Activated T-cell treated with anti-CD3 and anti-CD28 coated beads, Interleukin-2, amount 50 U/mL, for 4 hours (primary cell): Measurements from ENCODE around the gene ZBP1. TPM values are rescaled to one million over a fixed set of nuclear protein-coding genes. Genes with fewer than 3 reads are reported as not detected.
A peak's percentile ranks its signal among the peaks of the same experiment; 100 is the strongest.

Experiments used
- ATAC-seq, 2 donors: fragments of 200-7000 bp; cut with Tn5 transposase; one replicate each; pipeline ENCODE4 v1.10.0; 2021
- DNase-seq: peaks from one replicate; pipeline ENCODE4 v3.0.0-alpha.2; 2020
- H3K27me3 Mint-ChIP-seq: one replicate; pipeline ENCODE4 v1.8.0; 2021; ENCODE audit warnings: low read depth, mixed read lengths
- H3K36me3 Mint-ChIP-seq: one replicate; pipeline ENCODE4 v1.8.0; 2022; ENCODE audit warnings: mixed read lengths; ENCODE audit not compliant: insufficient read depth
- H3K4me1 Mint-ChIP-seq: one replicate; pipeline ENCODE4 v1.8.0; 2021; ENCODE audit warnings: low read depth, mixed read lengths
- H3K4me3 Mint-ChIP-seq: one replicate; pipeline ENCODE4 v1.8.0; 2021; ENCODE audit warnings: mild to moderate bottlenecking, moderate library complexity, mixed read lengths
- H3K9me3 Mint-ChIP-seq: one replicate; pipeline ENCODE4 v1.8.0; 2021; ENCODE audit warnings: mixed read lengths
- total RNA-seq, 3 donors: library from RNA; stranded (reverse); gene quantifications; one replicate each; pipeline ENCODE4 v1.2.1, GENCODE V29; 2021

Gene ZBP1
- total RNA-seq, 3 donors from 2014 or later: 0.13 to 0.27 TPM; not detected in 1

DNA sequence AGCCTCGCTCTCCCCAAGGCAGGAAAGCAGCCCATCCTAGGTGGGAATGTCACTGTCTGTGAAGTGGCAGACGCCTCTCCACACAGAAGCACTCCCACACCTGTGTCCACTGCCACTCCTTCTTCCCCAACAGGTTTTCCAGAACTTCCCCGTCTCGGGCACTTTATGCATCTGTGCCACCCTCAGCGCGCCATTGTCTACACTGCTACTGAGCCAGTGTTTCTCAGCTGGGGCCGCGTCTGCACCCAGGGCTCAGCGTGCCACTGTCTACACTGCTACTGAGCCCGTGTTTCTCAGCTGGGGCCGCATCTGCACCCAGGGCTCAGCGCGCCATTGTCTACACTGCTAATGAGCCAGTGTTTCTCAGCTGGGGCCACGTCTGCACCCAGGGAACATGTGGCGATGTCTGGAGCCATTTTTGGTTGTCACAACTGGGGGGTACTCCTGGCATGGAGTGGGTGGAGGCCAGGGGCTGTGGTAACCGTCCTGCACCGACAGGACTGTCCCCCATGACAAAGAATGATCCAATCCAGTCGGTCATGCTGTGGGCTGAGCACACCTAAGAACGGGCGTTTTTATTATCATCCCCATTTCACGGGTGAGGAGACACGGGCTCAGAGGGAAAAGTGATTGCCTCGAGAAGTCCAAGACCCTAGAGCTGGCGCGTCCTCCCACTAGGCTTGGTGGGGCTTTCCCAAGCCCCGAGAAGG lies 41.7 kb upstream of the ZBP1 start:
- Mint-ChIP-seq H3K36me3 (peaks cover 2% of the 10 kb centered on the region), H3K4me3 (no peak overlapping the region), H3K27me3 (no peaks in the 10 kb centered on the region), H3K4me1 (peaks cover 16% of the 10 kb centered on the region), H3K9me3 (no peaks in the 10 kb centered on the region)
- ATAC-seq (no peak), DNase-seq (peak; percentile 4)

DNA sequence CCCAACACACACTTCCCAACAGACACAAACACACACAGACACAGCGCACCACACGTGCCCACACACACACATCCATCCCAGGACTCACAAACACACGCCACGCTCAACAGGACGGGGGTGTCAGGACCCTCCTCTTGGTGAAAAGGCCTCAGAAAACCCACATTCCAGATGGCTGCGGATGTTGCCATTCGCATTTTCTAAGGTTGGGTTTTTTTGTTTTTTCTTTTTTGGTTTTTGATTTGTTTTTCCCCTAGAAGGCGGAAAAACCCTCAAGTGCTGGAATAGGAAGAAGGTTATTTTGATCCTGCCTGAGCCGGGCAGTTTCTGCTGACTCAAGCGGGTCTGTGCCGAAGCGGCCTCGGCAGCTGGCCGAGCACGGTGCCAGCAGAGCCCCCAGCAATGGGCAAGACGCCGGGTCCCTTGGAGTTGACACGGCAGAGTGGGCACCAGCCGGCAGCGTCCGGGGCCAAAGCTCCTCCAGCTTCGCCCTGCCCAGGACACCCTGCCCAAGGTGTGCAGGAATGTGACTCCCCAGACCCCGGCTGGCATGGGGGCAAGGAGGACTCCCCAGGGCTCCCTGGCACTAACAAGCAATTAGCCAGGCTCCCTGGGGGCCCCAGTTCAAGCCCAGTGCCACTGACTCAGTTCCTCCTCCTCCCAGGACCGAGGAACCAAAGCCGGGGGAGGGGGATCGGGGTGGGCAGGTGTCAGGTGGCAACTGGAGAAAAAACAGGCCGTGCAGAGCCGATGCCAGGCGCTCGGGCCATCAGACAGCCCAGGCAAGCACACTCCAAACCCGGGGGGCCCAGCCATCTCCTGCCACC lies 40.9 kb upstream of the ZBP1 start:
- H3K4me1 Mint-ChIP-seq: peaks cover 16% of the 10 kb centered on the region
- no peaks in the 10 kb centered on the region for H3K9me3 Mint-ChIP-seq
- ATAC-seq (no peak), DNase-seq (peak; percentile 3)
- peaks cover 2% of the 10 kb centered on the region for H3K36me3 Mint-ChIP-seq
- no peaks in the 10 kb centered on the region for H3K27me3 Mint-ChIP-seq
- H3K4me3 Mint-ChIP-seq: no peak overlapping the region

DNA sequence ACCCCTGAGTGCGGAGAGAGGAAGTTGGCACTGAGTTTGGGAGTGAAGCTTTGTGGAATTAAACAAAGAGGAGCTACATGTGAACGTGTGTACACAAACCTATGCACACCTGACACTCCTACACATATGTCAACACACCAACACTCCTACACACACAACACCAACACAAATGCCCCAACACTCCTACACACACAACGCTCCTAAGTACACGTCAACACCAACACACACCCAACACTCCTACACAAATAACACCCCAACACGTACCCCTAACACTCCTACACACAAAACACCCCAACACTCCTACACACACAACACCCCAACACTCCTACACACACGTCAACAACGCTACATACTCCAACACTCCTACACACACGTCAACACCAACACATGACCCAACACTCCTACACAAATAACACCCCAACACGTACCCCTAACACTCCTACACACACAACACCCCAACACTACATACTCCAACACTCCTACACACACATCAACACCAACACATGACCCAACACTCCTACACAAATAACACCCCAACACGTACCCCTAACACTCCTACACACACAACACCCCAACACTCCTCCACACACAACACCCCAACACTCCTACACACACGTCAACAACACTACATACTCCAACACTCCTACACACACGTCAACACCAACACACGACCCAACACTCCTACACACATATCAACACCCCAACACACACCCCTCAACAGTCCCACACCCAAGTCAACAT lies 40.1 kb upstream of the ZBP1 start:
- no peaks in the 10 kb centered on the region for H3K9me3 Mint-ChIP-seq
- no peak for DNase-seq
- H3K27me3 Mint-ChIP-seq: no peaks in the 10 kb centered on the region
- ATAC-seq: no peak
- H3K4me1 Mint-ChIP-seq: peaks cover 18% of the 10 kb centered on the region
- peaks cover 2% of the 10 kb centered on the region for H3K36me3 Mint-ChIP-seq
- H3K4me3 Mint-ChIP-seq: no peak overlapping the region

DNA sequence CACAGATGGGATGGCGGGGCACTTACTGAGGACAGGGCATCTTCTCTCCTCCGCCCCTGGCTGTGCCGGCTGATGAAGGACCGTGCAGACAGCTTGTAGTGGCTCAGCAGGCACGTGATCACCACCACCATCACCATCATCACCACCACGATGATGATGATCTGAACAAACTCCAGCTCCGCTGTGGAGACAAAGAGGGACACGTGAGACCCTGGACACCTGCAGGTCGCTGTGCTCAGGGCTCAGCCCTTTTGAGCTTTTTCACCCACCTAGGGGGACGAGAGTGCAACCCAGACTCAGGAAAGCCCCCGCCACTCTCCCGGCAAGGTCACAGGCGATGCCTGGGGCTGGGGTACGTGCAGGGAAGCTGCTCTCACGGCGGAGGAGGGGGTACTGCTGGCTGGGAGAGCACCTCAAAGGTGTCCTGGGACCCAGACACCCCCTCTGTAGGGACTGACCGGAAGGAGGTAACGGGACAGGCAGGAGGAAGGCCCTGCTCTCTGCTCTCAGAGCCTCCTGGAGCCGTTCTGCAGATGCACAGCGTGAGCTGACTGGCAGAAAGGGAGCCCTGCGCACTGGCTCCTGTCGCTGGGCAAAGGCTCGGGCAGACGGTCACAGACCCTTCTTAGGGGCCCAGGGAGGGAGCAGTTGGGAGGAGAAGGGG lies 39.4 kb upstream of the ZBP1 start:
- no peak overlapping the region for H3K4me3 Mint-ChIP-seq
- H3K36me3 Mint-ChIP-seq: peaks cover 2% of the 10 kb centered on the region
- no peaks in the 10 kb centered on the region for H3K27me3 Mint-ChIP-seq
- H3K4me1 Mint-ChIP-seq: peaks cover 20% of the 10 kb centered on the region
- no peak for ATAC-seq
- DNase-seq: peak; percentile 1
- H3K9me3 Mint-ChIP-seq: no peaks in the 10 kb centered on the region

DNA sequence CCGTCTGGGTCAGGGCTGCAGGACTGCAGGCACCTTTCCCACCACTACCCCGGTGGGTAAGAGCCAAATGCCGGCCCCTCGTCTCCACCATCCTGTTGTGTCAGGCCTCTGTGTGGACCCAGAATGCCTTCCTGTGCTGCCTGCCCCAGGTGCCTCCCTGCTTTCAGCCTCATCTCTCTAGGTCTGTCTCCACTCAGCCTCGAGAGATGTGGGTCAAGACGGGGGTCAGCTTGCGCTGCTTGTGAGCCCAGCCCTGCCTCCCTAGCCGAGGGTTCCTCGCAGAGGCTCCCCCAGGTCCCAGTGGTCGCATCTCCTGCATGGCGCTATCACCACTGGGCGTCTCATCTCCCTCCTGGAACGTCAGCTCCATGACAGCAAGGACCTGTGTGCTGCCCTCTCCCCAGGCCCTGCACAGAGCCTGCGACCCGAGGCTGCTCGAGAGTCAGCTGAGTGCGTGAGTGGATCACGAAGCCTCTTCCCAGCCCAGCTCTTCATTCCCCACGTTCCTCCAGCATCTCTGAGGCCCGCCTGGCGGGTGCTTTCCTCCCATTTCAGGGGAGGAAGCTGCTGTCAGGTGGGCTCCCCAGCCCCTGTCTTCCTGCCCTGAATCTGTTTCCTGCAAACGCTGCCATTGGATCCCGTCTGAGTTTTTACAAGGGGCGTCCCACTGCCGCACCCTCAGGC lies 38.7 kb upstream of the ZBP1 start:
- DNase-seq: peak; percentile 4
- Mint-ChIP-seq H3K9me3 (no peaks in the 10 kb centered on the region), H3K4me1 (peaks cover 25% of the 10 kb centered on the region), H3K36me3 (peaks cover 2% of the 10 kb centered on the region), H3K27me3 (no peaks in the 10 kb centered on the region), H3K4me3 (no peak overlapping the region)
- ATAC-seq: no peak

DNA sequence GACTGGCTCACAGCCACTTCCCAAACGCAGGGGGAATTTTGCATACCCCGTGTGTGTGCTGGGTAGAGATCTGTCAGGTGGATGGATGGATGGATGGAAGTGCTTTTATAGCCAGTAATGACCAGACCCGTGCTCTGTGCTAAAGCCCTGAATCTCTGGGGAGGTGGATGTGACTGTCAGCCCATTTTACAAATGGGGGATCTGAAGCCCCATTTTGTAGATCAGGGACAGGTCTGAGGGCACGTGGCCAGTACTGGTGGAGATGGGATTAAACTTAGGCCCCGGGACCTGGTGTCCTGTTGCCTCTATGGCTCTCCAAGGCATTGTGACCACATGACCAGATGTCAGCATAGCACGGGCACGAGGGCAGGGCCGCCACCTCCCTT lies 38.2 kb upstream of the ZBP1 start:
- Mint-ChIP-seq H3K4me1 (peaks cover 25% of the 10 kb centered on the region), H3K9me3 (no peaks in the 10 kb centered on the region), H3K27me3 (no peaks in the 10 kb centered on the region), H3K36me3 (peaks cover 2% of the 10 kb centered on the region), H3K4me3 (no peak overlapping the region)
- ATAC-seq (no peak), DNase-seq (no peak)

DNA sequence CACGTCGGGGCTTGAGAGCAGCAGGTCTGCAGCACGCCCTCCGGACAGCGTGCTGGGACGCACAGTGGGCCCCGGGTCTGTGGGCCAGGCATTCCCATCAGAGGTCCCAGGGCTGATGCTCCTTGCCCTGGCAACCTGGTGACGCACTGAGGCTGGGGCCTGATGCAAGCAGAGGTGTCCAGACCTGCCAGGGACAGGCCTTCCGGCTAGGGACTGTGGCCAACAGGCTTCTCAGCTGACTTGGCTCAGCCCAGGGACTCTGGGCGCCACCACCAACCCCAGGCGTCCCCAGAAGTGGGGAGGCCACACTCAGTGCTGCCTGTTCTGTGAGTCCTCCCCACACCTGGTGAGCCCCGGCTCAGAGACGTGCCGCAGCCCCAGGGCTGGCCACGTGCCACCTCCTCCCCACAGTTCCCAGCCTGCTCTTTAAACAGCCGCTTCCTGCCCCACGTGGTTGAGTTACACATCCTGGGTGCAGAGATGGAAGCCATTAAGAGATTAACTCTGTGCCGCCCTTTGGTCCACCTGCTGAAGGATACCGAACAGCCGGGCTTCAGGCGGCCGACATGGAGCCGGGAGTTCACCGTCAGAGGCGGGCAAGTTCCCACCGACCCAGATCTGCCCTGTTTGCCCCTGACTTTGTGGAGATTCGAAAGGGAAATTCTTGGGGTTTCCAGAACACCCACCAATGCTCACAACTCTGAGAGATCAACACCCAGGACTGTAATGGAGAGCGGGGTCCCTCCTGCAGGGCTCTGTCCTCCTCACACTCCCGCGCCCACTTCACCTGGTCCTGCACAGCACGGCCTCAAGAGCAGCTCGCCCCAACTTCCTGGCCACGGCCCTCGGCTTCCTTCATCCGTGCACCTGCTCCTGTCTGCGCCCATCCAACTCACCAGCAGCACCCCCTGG lies 37.6 kb upstream of the ZBP1 start:
- Mint-ChIP-seq H3K27me3 (no peaks in the 10 kb centered on the region), H3K4me3 (no peak overlapping the region), H3K9me3 (no peaks in the 10 kb centered on the region), H3K4me1 (peaks cover 25% of the 10 kb centered on the region), H3K36me3 (peaks cover 2% of the 10 kb centered on the region)
- peak; percentile 34 for DNase-seq
- ATAC-seq: peak; percentile 54 to 63

DNA sequence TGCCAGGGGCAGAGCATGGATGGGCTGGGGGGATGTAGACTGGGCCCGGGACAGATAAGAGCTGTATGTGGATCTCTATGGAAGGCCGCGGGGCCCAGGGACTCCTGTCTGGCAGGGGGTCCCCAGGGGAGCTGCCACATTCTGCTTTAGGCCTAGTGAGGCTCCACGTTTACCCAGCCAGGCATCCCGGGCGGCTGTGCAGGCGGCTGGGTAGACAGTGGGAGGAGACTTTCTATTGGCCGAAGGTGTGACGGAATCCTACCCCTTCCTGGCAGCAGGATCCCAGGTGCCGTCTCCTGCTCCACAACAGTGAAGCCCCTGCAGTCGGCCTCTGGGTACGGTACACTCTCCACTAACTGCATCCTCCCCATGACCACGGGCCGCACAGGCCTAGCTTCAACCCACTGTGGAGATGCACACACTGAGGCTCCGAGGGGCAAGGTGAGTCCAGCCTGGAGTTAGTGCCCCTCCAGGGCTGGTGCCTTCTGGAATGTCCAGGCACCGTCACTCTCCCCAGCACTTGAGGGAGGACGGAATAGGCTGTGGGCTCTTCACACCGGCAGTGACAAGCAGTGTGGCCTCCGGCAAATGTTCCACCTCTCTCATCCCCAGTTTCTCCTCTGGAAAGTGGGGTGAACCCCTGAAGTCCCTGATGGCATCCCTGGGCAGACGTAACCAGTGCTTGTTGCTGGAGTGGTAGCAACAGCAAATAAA lies 36.8 kb upstream of the ZBP1 start:
- DNase-seq (no peak), ATAC-seq (no peak)
- no peak overlapping the region for H3K4me3 Mint-ChIP-seq
- no peaks in the 10 kb centered on the region for H3K9me3 Mint-ChIP-seq
- peaks cover 2% of the 10 kb centered on the region for H3K36me3 Mint-ChIP-seq
- no peaks in the 10 kb centered on the region for H3K27me3 Mint-ChIP-seq
- H3K4me1 Mint-ChIP-seq: peaks cover 25% of the 10 kb centered on the region

DNA sequence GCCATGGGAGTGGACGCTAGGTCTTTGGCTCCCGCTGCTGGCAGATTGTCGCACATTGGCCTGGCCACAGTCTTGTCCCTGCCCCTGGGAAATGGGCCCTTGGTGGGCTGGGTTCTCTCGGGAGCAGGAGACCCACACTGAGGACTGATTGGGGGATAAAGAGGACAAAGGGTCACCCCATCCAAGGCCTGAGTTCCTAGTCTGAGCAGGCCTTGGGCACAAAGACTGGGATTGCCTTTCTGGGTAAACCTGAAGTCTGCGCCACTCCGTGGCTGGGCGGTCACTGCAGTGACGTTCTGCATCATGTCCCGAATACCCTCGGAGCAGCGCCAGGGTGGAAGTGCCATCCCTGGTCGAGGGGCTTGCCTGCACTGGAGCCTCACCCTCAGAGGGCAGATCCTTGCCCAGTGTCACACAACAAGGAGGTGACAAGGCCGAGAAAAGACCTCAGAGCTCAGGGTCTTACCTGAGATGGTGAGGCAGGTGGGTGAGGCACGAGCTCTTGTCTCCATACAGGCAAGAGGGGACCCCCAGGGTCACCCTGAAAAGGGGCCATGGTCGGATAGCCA lies 36.1 kb upstream of the ZBP1 start:
- DNase-seq (no peak), ATAC-seq (no peak)
- H3K4me3 Mint-ChIP-seq: no peak overlapping the region
- no peaks in the 10 kb centered on the region for H3K9me3 Mint-ChIP-seq
- peaks cover 2% of the 10 kb centered on the region for H3K36me3 Mint-ChIP-seq
- H3K27me3 Mint-ChIP-seq: no peaks in the 10 kb centered on the region
- H3K4me1 Mint-ChIP-seq: peaks cover 25% of the 10 kb centered on the region

DNA sequence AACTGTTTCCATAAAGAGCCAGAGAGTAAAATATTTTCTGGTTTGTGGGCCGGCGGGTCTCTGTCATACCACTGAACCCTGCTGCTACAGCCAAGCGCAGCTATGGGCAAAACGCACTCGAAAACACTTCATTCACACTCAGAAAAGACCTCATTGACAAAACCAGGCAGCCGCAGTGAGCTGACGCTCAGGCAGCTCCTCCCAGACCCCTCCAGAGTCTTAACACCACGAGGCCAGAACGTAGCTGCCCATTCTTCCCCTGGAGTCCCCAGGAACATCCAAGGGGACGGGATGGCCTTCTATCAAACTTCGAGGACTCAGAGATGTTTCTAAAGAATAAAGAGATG lies 35.6 kb upstream of the ZBP1 start:
- Mint-ChIP-seq H3K36me3 (peaks cover 2% of the 10 kb centered on the region), H3K4me1 (peaks cover 25% of the 10 kb centered on the region), H3K9me3 (no peaks in the 10 kb centered on the region), H3K27me3 (no peaks in the 10 kb centered on the region), H3K4me3 (no peak overlapping the region)
- ATAC-seq (no peak), DNase-seq (no peak)

DNA sequence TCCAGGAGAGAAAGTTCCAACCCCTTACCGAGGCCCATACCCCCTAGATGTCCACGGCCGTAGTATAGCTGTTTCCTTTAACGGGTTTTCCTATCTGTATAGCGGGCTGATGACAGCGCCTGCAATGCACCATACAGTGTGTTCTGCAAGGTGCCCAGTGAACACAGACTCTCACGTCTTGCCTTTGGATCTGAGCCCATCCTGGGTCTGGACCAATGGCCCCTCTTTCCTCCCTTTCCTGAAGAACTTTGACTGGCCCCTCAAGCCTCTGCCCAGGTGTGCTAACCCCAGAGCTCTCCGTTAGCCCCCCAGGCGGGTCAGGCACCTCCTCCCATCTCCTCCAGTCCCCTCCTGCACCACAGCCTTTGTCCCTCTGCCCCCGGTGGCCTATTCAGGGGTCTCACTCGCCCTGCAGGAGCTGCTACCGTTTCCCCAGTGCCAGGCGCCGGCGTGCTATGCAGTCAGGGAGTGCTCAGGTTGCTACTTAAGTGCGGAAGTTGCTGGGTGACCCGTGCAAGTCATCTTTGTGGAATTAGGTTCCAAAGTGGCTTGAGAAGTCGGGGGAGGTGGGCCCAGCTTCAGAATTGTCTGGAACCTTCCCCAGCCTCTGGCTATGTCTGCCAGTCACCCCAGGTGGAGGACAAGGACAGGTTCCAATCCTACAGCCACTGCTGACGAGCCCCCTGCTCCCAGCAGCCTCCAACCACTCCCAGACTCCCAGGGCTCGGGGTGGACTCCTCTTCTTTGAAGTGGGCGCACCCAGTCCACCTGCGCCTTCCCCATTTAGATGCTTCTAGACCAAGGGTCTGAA lies 35.0 kb upstream of the ZBP1 start:
- no peak for ATAC-seq
- H3K9me3 Mint-ChIP-seq: no peaks in the 10 kb centered on the region
- DNase-seq: no peak
- no peak overlapping the region for H3K4me3 Mint-ChIP-seq
- peaks cover 25% of the 10 kb centered on the region for H3K4me1 Mint-ChIP-seq
- H3K27me3 Mint-ChIP-seq: no peaks in the 10 kb centered on the region
- H3K36me3 Mint-ChIP-seq: peaks cover 4% of the 10 kb centered on the region
